ENCODE measurements around the gene HMGXB4.
"Not testable (repeated sequence)": the region's sequence is repeated elsewhere in the genome, so short reads cannot be mapped to it uniquely, and the experiment has no call there.

HMGXB4 gene

DNA sequence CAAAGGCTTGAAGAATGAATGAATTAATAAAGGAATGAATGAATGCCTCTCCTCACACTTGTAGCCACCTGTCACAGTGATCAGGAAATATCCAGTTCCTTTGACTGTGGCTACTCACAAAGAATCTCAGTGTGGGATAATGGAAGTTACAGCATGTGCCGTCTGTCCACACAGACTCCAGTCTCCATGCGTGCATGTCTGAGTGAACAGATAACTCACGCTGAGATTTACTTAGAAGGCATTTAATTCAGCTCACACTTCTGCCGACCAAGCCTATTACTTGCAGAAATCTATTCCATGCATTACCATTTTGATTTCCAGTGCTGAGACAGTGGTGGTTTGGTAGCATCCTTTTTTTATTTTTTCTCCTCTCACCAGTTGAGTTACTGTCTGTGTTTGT lies 32.3 kb upstream of the HMGXB4 start:
- Histone ChIP-seq H3K9me3 (ENCODE audit: control insufficient read depth in 1 of 2, low read length in 2 of 2) (no peaks in the 10 kb centered on the region), H3K36me3 (ENCODE audit: control insufficient read depth in 1 of 2, insufficient read depth in 2 of 2, low read length in 2 of 2) (no peaks in the 10 kb centered on the region), H3K4me1 (ENCODE audit: control insufficient read depth in 1 of 2, insufficient read depth in 2 of 2, low read length in 2 of 2) (no peaks in the 10 kb centered on the region), H3K4me3 (ENCODE audit: low read depth in 1 of 2, low read length in 2 of 2) (no peak overlapping the region), H3K27me3 (ENCODE audit: low read depth, low read length) (no peaks in the 10 kb centered on the region), H3K27ac (ENCODE audit: low read length) (no peak overlapping the region)

DNA sequence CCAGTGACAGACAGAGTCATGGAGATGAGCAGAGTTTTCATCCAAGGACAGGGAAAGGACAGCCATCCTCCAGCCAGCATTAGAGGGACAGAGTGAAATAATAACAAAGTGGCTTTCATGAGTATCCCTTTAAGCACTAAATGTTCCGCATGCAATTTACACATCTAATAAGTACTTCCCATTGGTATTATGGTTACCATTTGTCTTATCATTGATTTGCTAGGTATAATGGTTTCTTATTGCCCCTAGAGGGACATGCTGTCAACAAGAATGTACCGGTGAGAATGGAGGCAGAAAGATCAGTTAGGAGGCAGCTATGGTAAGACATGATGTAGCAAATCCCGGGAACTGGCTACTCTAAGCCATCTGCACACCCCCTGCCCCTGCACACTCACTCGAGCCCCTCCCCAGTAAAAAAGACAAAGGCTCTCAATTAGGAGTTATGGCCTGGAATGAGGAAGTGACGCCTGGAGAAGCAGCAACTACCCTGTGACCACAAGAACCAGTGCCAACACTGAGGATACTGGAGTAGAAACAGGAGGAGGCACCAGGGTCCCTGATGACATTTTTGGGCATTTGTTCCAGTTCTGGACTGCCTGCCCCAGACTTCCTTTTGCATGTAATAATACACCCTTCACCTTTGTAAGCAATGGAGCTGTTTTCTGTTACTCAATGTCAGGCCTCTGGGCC lies 30.2 kb upstream of the HMGXB4 start:
- Histone ChIP-seq H3K4me3 (ENCODE audit: low read depth in 1 of 2, low read length in 2 of 2) (no peak overlapping the region), H3K27me3 (ENCODE audit: low read depth, low read length) (no peaks in the 10 kb centered on the region), H3K36me3 (ENCODE audit: control insufficient read depth in 1 of 2, insufficient read depth in 2 of 2, low read length in 2 of 2) (no peaks in the 10 kb centered on the region), H3K4me1 (ENCODE audit: control insufficient read depth in 1 of 2, insufficient read depth in 2 of 2, low read length in 2 of 2) (no peaks in the 10 kb centered on the region), H3K9me3 (ENCODE audit: control insufficient read depth in 1 of 2, low read length in 2 of 2) (no peaks in the 10 kb centered on the region), H3K27ac (ENCODE audit: low read length) (no peak overlapping the region)

DNA sequence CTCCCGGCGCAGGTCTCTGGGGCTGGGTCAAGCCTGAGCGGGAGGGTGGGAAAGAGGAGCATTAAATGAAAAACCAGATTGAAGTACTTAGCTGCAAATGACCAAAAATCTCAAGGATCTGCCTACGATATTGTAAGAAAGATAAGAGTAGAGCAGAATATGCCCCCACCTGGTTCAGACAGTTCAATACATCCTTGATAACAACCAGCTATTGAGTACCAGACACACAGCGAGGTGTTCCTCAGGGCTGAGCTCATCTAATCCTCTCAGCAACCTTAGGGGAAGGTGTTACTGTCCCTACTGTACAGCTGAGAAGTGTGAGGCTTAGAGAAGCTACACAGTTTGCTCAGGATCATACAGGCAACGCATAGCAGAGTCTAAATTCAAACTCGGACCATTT lies 27.4 kb upstream of the HMGXB4 start:
- Histone ChIP-seq H3K4me3 (ENCODE audit: low read depth in 1 of 2, low read length in 2 of 2) (no peak overlapping the region), H3K27ac (ENCODE audit: low read length) (no peak overlapping the region), H3K4me1 (ENCODE audit: control insufficient read depth in 1 of 2, insufficient read depth in 2 of 2, low read length in 2 of 2) (no peaks in the 10 kb centered on the region), H3K27me3 (ENCODE audit: low read depth, low read length) (no peaks in the 10 kb centered on the region), H3K36me3 (ENCODE audit: control insufficient read depth in 1 of 2, insufficient read depth in 2 of 2, low read length in 2 of 2) (no peaks in the 10 kb centered on the region), H3K9me3 (ENCODE audit: control insufficient read depth in 1 of 2, low read length in 2 of 2) (no peaks in the 10 kb centered on the region)

DNA sequence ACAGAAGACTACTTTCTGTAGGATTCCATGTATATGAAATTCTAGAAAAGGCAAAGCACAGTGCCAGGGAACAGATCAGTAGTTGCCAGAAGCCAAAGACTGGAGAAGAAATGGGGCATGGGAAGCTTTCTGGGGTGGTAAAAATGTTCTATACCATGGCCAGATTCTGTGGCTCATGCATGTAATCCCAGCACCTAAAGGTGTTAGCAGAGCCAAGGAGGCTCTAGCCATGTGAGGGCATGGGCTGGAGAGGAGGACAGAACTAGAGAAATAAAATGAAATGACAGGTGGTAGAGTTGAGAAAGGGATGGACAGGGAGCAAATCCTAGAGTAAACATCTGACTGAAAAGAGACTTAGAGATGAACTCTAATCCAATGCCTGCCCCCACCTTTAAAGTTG lies 26.9 kb upstream of the HMGXB4 start:
- Histone ChIP-seq H3K36me3 (ENCODE audit: control insufficient read depth in 1 of 2, insufficient read depth in 2 of 2, low read length in 2 of 2) (no peaks in the 10 kb centered on the region), H3K4me3 (ENCODE audit: low read depth in 1 of 2, low read length in 2 of 2) (no peak overlapping the region), H3K27me3 (ENCODE audit: low read depth, low read length) (no peaks in the 10 kb centered on the region), H3K4me1 (ENCODE audit: control insufficient read depth in 1 of 2, insufficient read depth in 2 of 2, low read length in 2 of 2) (no peaks in the 10 kb centered on the region), H3K9me3 (ENCODE audit: control insufficient read depth in 1 of 2, low read length in 2 of 2) (peaks cover 0 to 3% of the 10 kb centered on the region in 2 donors), H3K27ac (ENCODE audit: low read length) (no peak overlapping the region)

DNA sequence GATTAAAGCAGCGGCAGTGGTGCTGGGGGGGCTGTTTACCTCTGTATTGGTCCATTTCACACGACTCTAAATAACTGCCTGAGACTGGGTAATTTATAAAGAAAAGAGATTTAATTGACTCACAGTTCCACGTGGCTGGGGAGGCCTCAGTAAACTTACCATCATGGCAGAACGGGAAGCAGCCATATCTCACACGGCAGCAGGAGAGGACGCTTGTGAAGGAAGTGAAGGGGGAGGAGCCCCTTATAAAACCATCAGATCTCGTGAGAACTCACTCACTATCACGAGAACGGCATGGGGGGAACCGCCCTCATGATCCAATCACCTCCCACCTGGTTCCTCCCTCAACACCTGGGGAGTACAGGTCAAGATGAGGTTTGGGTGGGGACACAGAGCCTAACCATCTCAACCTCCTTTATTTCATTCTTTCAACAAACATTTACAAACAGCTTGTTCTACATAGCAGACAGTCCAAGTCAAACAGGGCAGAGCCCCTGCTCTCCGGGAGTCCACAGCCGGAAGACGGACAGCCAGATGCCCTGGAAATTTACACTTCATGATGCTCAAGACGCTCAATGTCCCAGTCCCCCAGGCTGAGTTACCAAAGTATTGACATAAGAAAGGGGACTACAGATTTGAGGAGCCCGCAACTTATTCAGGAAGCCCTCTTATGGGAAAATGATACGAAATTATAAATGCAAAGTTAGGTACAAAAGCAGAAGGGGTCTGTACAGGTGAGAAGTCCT lies 26.3 kb upstream of the HMGXB4 start:
- H3K4me3 ChIP-seq (ENCODE audit: low read depth in 1 of 2, low read length in 2 of 2): no peak overlapping the region
- H3K27ac ChIP-seq (ENCODE audit: low read length): no peak overlapping the region
- no peaks in the 10 kb centered on the region for H3K27me3 ChIP-seq (ENCODE audit: low read depth, low read length)
- H3K4me1 ChIP-seq (ENCODE audit: control insufficient read depth in 1 of 2, insufficient read depth in 2 of 2, low read length in 2 of 2): no peaks in the 10 kb centered on the region
- H3K36me3 ChIP-seq (ENCODE audit: control insufficient read depth in 1 of 2, insufficient read depth in 2 of 2, low read length in 2 of 2): no peaks in the 10 kb centered on the region
- peaks cover 0 to 3% of the 10 kb centered on the region in 2 donors for H3K9me3 ChIP-seq (ENCODE audit: control insufficient read depth in 1 of 2, low read length in 2 of 2)

DNA sequence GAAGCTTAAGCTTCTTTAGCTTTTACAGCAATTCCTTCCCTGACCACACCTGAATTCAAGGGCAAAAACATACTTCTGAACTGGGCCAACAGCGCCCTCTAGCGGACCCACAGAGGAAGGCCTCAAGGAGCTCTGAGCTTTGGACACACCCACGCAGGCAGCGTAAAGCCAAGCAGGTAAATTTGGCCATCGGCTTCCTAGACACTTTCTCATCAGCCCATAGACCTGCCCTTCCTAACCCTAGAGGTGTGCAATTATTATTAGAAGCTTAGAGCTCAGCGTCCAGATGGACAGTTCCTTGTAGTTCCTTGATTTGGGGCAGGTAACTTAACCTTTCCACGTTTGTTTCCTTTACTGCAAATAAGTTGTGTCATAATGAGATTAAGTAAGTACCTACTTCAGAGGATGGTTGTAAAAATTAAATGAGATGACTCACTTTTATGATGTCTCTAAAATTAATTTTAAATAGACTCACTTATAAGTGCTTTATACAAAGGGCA lies 25.7 kb upstream of the HMGXB4 start:
- Histone ChIP-seq H3K27ac (ENCODE audit: low read length) (no peak overlapping the region), H3K36me3 (ENCODE audit: control insufficient read depth in 1 of 2, insufficient read depth in 2 of 2, low read length in 2 of 2) (no peaks in the 10 kb centered on the region), H3K9me3 (ENCODE audit: control insufficient read depth in 1 of 2, low read length in 2 of 2) (peaks cover 0 to 3% of the 10 kb centered on the region in 2 donors), H3K27me3 (ENCODE audit: low read depth, low read length) (no peaks in the 10 kb centered on the region), H3K4me1 (ENCODE audit: control insufficient read depth in 1 of 2, insufficient read depth in 2 of 2, low read length in 2 of 2) (no peaks in the 10 kb centered on the region), H3K4me3 (ENCODE audit: low read depth in 1 of 2, low read length in 2 of 2) (no peak overlapping the region)

DNA sequence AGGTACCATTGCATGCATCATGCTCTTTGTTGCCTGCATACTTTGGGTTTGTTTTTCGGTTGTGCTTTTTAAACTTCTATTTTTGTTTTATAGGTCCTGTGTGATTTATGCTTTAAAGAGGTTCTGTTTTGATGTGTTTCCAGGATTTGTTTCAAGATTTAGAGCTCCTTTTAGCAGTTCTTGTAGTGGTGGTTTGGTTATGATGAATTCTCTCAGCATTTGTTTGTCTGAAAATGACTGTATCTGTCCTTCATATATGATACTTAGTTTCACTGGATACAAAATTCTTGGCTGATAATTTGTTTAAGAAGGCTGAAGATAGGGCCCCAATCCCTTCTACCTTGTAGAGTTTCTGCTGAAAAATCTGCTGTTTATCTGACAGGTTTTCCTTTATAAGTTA lies 18.5 kb upstream of the HMGXB4 start:
- not testable (repeated sequence) for H3K36me3 ChIP-seq (ENCODE audit: control insufficient read depth in 1 of 2, insufficient read depth in 2 of 2, low read length in 2 of 2); H3K4me3 ChIP-seq (ENCODE audit: low read depth in 1 of 2, low read length in 2 of 2); H3K27ac ChIP-seq (ENCODE audit: low read length); H3K27me3 ChIP-seq (ENCODE audit: low read depth, low read length); H3K9me3 ChIP-seq (ENCODE audit: control insufficient read depth in 1 of 2, low read length in 2 of 2); H3K4me1 ChIP-seq (ENCODE audit: control insufficient read depth in 1 of 2, insufficient read depth in 2 of 2, low read length in 2 of 2)

DNA sequence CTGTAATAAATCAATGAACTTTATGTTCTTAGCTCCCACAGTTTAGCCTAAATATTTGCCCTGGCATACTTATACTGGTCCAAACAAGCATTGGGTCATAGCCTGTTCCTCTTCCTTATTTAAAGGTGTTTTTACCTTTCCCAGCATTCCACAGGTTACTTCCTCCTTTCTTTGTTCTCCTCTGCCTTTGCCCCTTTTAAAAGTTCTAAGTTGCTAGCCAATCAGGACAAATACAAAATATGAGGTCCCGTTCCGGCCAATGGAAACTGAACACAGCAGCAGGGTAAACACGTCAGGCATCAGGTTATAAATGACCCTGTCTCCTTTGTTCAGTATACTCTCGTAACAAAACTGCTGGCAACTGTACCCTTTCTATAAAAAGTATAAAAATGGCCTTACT lies 12.8 kb upstream of the HMGXB4 start:
- H3K4me3 ChIP-seq (ENCODE audit: low read depth in 1 of 2, low read length in 2 of 2); H3K27me3 ChIP-seq (ENCODE audit: low read depth, low read length); H3K4me1 ChIP-seq (ENCODE audit: control insufficient read depth in 1 of 2, insufficient read depth in 2 of 2, low read length in 2 of 2); H3K9me3 ChIP-seq (ENCODE audit: control insufficient read depth in 1 of 2, low read length in 2 of 2); H3K27ac ChIP-seq (ENCODE audit: low read length); H3K36me3 ChIP-seq (ENCODE audit: control insufficient read depth in 1 of 2, insufficient read depth in 2 of 2, low read length in 2 of 2): not testable (repeated sequence)

DNA sequence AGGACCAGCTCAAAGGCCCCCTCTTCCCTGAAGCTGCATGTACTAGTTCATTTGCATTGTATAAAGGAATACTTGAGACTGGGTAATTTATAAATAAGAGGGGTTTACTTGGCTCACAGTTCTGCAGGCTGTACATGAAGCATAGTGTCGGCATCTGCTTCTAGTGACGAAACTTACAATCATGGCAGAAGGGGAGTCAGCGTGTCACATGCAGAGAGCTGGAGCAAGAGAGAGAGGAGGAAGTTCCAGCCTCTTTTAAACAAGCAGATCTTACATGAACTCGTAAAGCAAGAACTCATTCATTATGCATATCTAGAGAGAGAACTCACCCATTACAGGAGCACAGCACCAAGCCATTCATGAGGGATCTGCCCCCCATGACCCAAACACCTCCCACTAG lies 7.1 kb upstream of the HMGXB4 start:
- H3K9me3 ChIP-seq (ENCODE audit: control insufficient read depth in 1 of 2, low read length in 2 of 2): no peaks in the 10 kb centered on the region
- no peak overlapping the region for H3K27ac ChIP-seq (ENCODE audit: low read length)
- no peak overlapping the region for H3K4me3 ChIP-seq (ENCODE audit: low read depth in 1 of 2, low read length in 2 of 2)
- no peaks in the 10 kb centered on the region for H3K36me3 ChIP-seq (ENCODE audit: control insufficient read depth in 1 of 2, insufficient read depth in 2 of 2, low read length in 2 of 2)
- H3K4me1 ChIP-seq (ENCODE audit: control insufficient read depth in 1 of 2, insufficient read depth in 2 of 2, low read length in 2 of 2): no peaks in the 10 kb centered on the region
- peaks cover 3% of the 10 kb centered on the region for H3K27me3 ChIP-seq (ENCODE audit: low read depth, low read length)

DNA sequence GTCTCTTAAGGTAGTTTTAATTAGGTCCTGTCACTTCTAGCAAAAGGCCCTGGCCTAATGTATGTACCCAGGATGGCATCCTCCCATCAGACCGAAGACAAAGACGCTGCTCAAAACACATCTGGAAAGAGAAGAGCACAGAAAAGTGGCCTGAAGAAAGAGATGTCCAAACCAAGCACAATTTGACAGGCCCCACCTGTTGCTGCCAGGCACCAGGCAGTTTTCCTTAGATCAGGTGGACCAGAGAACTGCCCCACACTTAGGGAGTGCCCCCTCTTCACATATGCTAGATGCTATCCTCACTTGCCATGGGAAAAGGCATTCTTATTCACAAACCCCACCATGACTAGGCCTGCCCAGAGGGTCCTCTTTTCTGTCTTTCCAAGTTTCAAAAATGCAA lies 3.3 kb upstream of the HMGXB4 start:
- Histone ChIP-seq H3K4me1 (ENCODE audit: control insufficient read depth in 1 of 2, insufficient read depth in 2 of 2, low read length in 2 of 2) (peaks cover 5 to 10% of the 10 kb centered on the region in 2 donors), H3K4me3 (ENCODE audit: low read depth in 1 of 2, low read length in 2 of 2) (no peak overlapping the region), H3K27me3 (ENCODE audit: low read depth, low read length) (no peaks in the 10 kb centered on the region), H3K36me3 (ENCODE audit: control insufficient read depth in 1 of 2, insufficient read depth in 2 of 2, low read length in 2 of 2) (no peaks in the 10 kb centered on the region), H3K9me3 (ENCODE audit: control insufficient read depth in 1 of 2, low read length in 2 of 2) (no peaks in the 10 kb centered on the region), H3K27ac (ENCODE audit: low read length) (no peak overlapping the region)

DNA sequence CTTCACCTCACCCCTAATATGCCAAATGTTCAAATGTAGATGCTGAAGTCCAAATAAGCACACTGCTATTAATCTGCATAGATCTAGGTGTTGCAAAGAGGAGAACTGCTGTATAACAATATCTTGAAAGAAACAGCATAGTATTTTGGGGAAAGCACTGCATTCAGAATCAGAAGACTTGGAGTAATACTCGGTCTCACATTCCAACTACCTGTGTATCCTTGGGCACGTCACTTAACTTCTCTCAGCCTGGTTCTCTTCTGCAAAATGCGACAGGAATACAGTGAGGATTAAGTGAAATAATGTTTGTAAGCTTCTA lies 332 bp upstream of the HMGXB4 start:
- peak overlapping the region; percentile 69 to 86 for H3K4me3 ChIP-seq (ENCODE audit: low read depth in 1 of 2, low read length in 2 of 2)
- peak overlapping the region; percentile 27 for H3K27ac ChIP-seq (ENCODE audit: low read length)

More for the DNA sequence above, 332 bp upstream of the HMGXB4 start:
- Histone ChIP-seq H3K9me3 (ENCODE audit: control insufficient read depth in 1 of 2, low read length in 2 of 2) (no peaks in the 10 kb centered on the region), H3K36me3 (ENCODE audit: control insufficient read depth in 1 of 2, insufficient read depth in 2 of 2, low read length in 2 of 2) (no peaks in the 10 kb centered on the region), H3K27me3 (ENCODE audit: low read depth, low read length) (no peaks in the 10 kb centered on the region), H3K4me1 (ENCODE audit: control insufficient read depth in 1 of 2, insufficient read depth in 2 of 2, low read length in 2 of 2) (peaks cover 5 to 10% of the 10 kb centered on the region in 2 donors)

Data from muscle layer of duodenum (tissue), 2 donors.